Osteoblast (primary cell): ENCODE data around the gene TPGS2. TPM values are rescaled to one million over a fixed set of nuclear protein-coding genes. Genes with fewer than 3 reads are reported as not detected.
"Not testable (repeated sequence)": the region's sequence is repeated elsewhere in the genome, so short reads cannot be mapped to it uniquely, and the experiment has no call there.

Experiments used
- DNase-seq: peaks from one replicate; pipeline ENCODE4 v3.0.0; 2011; ENCODE audit warnings: low spot score, mixed read lengths; ENCODE audit not compliant: insufficient read length; ENCODE audit errors: missing footprints
- H2AFZ ChIP-seq: 2 replicates; pipeline ENCODE4 v1.6.0; 2011; ENCODE audit warnings: mild to moderate bottlenecking, low read length
- H3K27ac ChIP-seq: 2 replicates; pipeline ENCODE4 v1.5.1; 2011; ENCODE audit warnings: mild to moderate bottlenecking, low read depth, low read length, moderate library complexity
- H3K27me3 ChIP-seq: 2 replicates; pipeline ENCODE4 v1.6.0; 2012; ENCODE audit warnings: mild to moderate bottlenecking, control low read depth, inconsistent platforms, low read length, moderate library complexity; ENCODE audit not compliant: insufficient read depth
- H3K36me3 ChIP-seq: 2 replicates; pipeline ENCODE4 v1.5.1; 2011; ENCODE audit warnings: mild to moderate bottlenecking, low read length, control low read depth, moderate library complexity; ENCODE audit not compliant: insufficient read depth
- H3K4me1 ChIP-seq: 2 replicates; pipeline ENCODE4 v1.5.1; 2011; ENCODE audit warnings: mild to moderate bottlenecking, low read length, control low read depth, moderate library complexity; ENCODE audit not compliant: insufficient read depth
- H3K4me2 ChIP-seq: 2 replicates; pipeline ENCODE4 v1.6.0; 2011; ENCODE audit warnings: mild to moderate bottlenecking, low read length; ENCODE audit not compliant: insufficient read depth
- H3K4me3 ChIP-seq: fragments of 200-600 bp; sonication (generic); 3 replicates; pipeline ENCODE4 v1.5.1; 2012; ENCODE audit warnings: mild to moderate bottlenecking, low read length, inconsistent platforms; ENCODE audit not compliant: insufficient read depth
- H3K79me2 ChIP-seq: 2 replicates; pipeline ENCODE4 v1.6.0; 2012; ENCODE audit warnings: mild to moderate bottlenecking, low read length, control low read depth, inconsistent platforms; ENCODE audit not compliant: insufficient read depth
- H3K9me3 ChIP-seq: 2 replicates; pipeline ENCODE4 v1.5.1; 2011; ENCODE audit warnings: low read depth, low read length, control low read depth
- H4K20me1 ChIP-seq: 2 replicates; pipeline ENCODE4 v1.6.0; 2012; ENCODE audit warnings: mild to moderate bottlenecking, low read length, control low read depth; ENCODE audit not compliant: insufficient read depth
- total RNA-seq: library from RNA; depleted of rRNA; stranded (reverse); fragments of >200 nt; gene quantifications from 2 replicates; pipeline ENCODE4 v1.2.3, GENCODE V29; 2012
- TF ChIP-seq, protein P1 (sequence below): IDR thresholded peaks from 2 replicates; pipeline ENCODE4 v1.5.1; 2011; ENCODE audit warnings: mild to moderate bottlenecking, low read depth, low read length, moderate library complexity; ENCODE audit errors: extremely low read depth

The TPGS2 gene
- total RNA-seq, 1 donor = 98.8 TPM

DNA sequence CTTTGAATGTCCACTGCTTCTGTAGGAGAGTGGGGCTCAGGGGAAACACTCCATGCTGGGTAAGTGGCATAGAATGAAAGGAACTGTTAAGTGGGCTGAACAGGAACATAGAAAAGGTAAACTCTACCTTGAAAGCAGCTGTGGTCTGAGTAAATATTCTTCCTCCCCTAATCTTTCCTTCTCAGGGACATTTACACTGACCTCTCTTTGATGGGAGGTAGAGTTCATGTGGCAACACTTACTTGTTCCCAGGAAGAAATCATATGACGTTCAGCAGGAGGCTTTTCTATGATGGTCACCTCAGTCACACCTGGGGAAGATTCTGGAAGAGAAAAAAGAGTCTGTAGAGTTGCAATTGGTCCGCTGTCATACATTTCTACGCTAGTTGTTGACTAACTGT is 10.2 kb downstream of the TPGS2 start:
- no peak overlapping the region for H2AFZ ChIP-seq
- H3K27me3 ChIP-seq = no peaks in the 10 kb centered on the region
- no peaks in the 10 kb centered on the region for H3K9me3 ChIP-seq
- no peaks in the 10 kb centered on the region for H4K20me1 ChIP-seq
- H3K27ac ChIP-seq = no peak overlapping the region
- no peaks in the 10 kb centered on the region for H3K79me2 ChIP-seq
- H3K4me2 ChIP-seq = no peak overlapping the region
- TF ChIP-seq, protein P1, sequence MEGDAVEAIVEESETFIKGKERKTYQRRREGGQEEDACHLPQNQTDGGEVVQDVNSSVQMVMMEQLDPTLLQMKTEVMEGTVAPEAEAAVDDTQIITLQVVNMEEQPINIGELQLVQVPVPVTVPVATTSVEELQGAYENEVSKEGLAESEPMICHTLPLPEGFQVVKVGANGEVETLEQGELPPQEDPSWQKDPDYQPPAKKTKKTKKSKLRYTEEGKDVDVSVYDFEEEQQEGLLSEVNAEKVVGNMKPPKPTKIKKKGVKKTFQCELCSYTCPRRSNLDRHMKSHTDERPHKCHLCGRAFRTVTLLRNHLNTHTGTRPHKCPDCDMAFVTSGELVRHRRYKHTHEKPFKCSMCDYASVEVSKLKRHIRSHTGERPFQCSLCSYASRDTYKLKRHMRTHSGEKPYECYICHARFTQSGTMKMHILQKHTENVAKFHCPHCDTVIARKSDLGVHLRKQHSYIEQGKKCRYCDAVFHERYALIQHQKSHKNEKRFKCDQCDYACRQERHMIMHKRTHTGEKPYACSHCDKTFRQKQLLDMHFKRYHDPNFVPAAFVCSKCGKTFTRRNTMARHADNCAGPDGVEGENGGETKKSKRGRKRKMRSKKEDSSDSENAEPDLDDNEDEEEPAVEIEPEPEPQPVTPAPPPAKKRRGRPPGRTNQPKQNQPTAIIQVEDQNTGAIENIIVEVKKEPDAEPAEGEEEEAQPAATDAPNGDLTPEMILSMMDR = no peak
- H3K36me3 ChIP-seq = no peaks in the 10 kb centered on the region
- no peak for DNase-seq
- no peaks in the 10 kb centered on the region for H3K4me1 ChIP-seq
- no peak overlapping the region for H3K4me3 ChIP-seq

DNA sequence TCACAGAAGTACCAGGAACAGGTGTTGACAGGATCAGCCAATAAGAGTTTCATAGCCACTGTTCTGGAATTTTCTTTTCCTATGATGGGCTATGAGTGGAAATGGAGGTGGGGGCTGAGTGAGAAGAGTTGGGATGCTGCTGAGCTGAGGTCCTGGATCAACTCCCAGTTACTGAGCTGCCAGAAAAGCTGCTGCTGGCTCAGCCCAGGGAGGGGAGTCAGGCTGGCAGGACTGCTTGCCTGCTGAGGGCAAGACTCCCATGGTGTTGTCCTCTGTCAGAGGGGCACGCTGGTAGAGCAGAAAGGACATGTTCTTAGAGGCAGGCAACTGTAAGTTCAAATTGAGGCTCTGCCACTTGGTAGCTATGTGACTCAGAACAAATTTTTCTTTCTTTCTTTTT is 11.8 kb downstream of the TPGS2 start:
- Histone ChIP-seq H3K36me3 (no peaks in the 10 kb centered on the region), H3K27ac (no peak overlapping the region), H3K9me3 (no peaks in the 10 kb centered on the region), H2AFZ (no peak overlapping the region), H3K27me3 (no peaks in the 10 kb centered on the region), H3K4me3 (no peak overlapping the region), H4K20me1 (no peaks in the 10 kb centered on the region), H3K4me2 (no peak overlapping the region), H3K79me2 (no peaks in the 10 kb centered on the region), H3K4me1 (no peaks in the 10 kb centered on the region)
- no peak for DNase-seq
- TF ChIP-seq, protein P1 = no peak

DNA sequence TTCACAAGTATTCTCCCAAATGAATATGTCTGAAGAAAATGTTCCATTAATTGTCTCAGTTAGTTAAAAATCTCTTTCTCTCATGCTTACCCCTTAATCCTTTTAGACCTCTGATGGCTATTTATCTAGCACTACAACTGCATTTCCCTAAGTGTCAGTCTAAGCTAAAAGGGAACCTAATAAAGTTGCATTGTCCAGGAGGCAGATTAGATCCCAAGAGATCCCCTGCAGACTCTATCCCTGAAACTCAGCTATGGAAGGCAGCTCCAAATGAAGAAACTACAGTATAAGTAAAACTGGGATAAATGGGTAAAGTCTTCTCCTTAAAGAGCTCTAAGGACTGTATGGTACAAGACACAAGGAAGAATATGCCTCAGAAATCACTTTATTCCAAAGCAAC is 12.7 kb downstream of the TPGS2 start:
- not testable (repeated sequence) for H2AFZ ChIP-seq, H3K4me1 ChIP-seq, H3K4me2 ChIP-seq, H3K36me3 ChIP-seq, DNase-seq, H3K27ac ChIP-seq, H4K20me1 ChIP-seq, H3K79me2 ChIP-seq, H3K27me3 ChIP-seq, H3K4me3 ChIP-seq, H3K9me3 ChIP-seq

DNA sequence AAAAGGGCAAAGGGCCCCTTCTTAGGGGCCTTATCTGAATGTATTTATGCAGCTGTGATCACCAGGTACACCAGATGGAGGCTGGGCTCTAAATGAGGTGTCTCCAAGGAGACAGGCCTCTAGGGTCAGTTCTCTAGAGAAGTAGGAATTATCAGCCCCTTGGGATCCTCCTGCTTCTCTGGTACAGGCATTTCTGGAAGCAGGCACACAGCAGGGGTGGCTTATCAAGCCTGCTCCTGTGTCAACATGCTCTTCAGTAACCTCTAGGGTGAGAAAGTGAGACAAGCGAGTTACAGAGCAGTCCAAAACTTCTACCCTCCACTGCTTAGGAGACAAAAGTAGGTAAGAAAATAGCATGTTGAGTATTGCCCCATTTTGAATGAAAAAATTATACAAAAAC is 13.8 kb downstream of the TPGS2 start:
- TF ChIP-seq, protein P1 = no peak
- Histone ChIP-seq H3K27ac (no peak overlapping the region), H3K79me2 (no peaks in the 10 kb centered on the region), H3K4me1 (peaks cover 7% of the 10 kb centered on the region), H2AFZ (no peak overlapping the region), H3K9me3 (no peaks in the 10 kb centered on the region), H3K4me2 (no peak overlapping the region), H3K4me3 (no peak overlapping the region), H3K36me3 (no peaks in the 10 kb centered on the region), H4K20me1 (no peaks in the 10 kb centered on the region), H3K27me3 (no peaks in the 10 kb centered on the region)
- DNase-seq = no peak
